Measurements from ENCODE around the gene PDLIM3. TPM values are rescaled to one million over a fixed set of nuclear protein-coding genes. Genes with fewer than 3 reads are reported as not detected.

PDLIM3 gene
- total RNA-seq, 1 experiment from 2014 or later: 6.2 TPM

GRCh38 chr4:185488650-185489049 lies 46.7 kb downstream of the PDLIM3 start:
- Mint-ChIP-seq H3K4me3 (no peak overlapping the region), H3K9me3 (peaks cover 21% of the 10 kb centered on the region), H3K27ac (no peak overlapping the region), H3K27me3 (ENCODE audit: low read depth) (peaks cover 31% of the 10 kb centered on the region), H3K4me1 (no peaks in the 10 kb centered on the region), H3K36me3 (peaks cover 13% of the 10 kb centered on the region)
- ChIA-PET CTCF (no interaction called here), POLR2A (no interaction called here)
- no peak for TF ChIP-seq ZNF396 (CRISPR knock-in tag; IDR thresholded peaks at IDR 0.05; ENCODE audit: borderline replicate concordance)
- no peak for TF ChIP-seq GTF2I (CRISPR knock-in tag; conservative IDR thresholded peaks at IDR 0.05)
- no peak for TF ChIP-seq TEAD4 (CRISPR knock-in tag; IDR thresholded peaks at IDR 0.05)
- no peak for TF ChIP-seq SP1 (CRISPR knock-in tag; conservative IDR thresholded peaks at IDR 0.05)
- TF ChIP-seq ZNF416 (CRISPR knock-in tag; IDR thresholded peaks at IDR 0.05): no peak
- no peak for TF ChIP-seq SOX15 (CRISPR knock-in tag; IDR thresholded peaks at IDR 0.05)
- no peak for TF ChIP-seq ZNF121 (CRISPR knock-in tag; IDR thresholded peaks at IDR 0.05)
- TF ChIP-seq AR (CRISPR knock-in tag; IDR thresholded peaks at IDR 0.05): no peak
- TF ChIP-seq RORB (CRISPR knock-in tag; IDR thresholded peaks at IDR 0.05): no peak
- no peak for TF ChIP-seq NR3C1 (CRISPR knock-in tag; conservative IDR thresholded peaks at IDR 0.05; ENCODE audit: low read depth)
- no peak for TF ChIP-seq CBFB (CRISPR knock-in tag; IDR thresholded peaks at IDR 0.05; ENCODE audit: low read depth)
- no peak for TF ChIP-seq ZBTB43 (CRISPR knock-in tag; IDR thresholded peaks at IDR 0.05)
- no peak for TF ChIP-seq ETV6 (CRISPR knock-in tag; IDR thresholded peaks at IDR 0.05)
- TF ChIP-seq ZNF317 (CRISPR knock-in tag; IDR thresholded peaks at IDR 0.05; ENCODE audit: borderline replicate concordance, low read depth): no peak
- TF ChIP-seq GABPB1 (CRISPR knock-in tag; IDR thresholded peaks at IDR 0.05): no peak
- TF ChIP-seq ATF3 (CRISPR knock-in tag; conservative IDR thresholded peaks at IDR 0.05): no peak
- DNase-seq (ENCODE audit: low spot score) (no peak), ATAC-seq (no peak)

- no peak overlapping the region for H3K27ac Mint-ChIP-seq
- DNase-seq (ENCODE audit: low spot score) (no peak), ATAC-seq (no peak)
- H3K36me3 Mint-ChIP-seq: no peaks in the 10 kb centered on the region
- H3K4me3 Mint-ChIP-seq: no peak overlapping the region
- TF ChIP-seq TEAD4 (CRISPR knock-in tag; IDR thresholded peaks at IDR 0.05) (no peak), CREM (CRISPR knock-in tag; IDR thresholded peaks at IDR 0.05) (no peak), SMAD4 (CRISPR knock-in tag; IDR thresholded peaks at IDR 0.05) (no peak), ZNF532 (CRISPR knock-in tag; IDR thresholded peaks at IDR 0.05; ENCODE audit: borderline replicate concordance) (no peak), MXD4 (CRISPR knock-in tag; IDR thresholded peaks at IDR 0.05; ENCODE audit: borderline replicate concordance) (no peak)
- CTCF ChIA-PET: interaction anchor here (1.2 to 3.8 kb wide), 3 partner anchors 116 to 557 kb away, joined by 3 to 10 read pairs (median 6); no protein-coding TSS in a partner anchor
- POLR2A ChIA-PET: no interaction called here
- H3K27me3 Mint-ChIP-seq (ENCODE audit: low read depth): peaks cover 98% of the 10 kb centered on the region
- no peaks in the 10 kb centered on the region for H3K9me3 Mint-ChIP-seq
- peaks cover 6% of the 10 kb centered on the region for H3K4me1 Mint-ChIP-seq
These were observed 53.9 kb downstream of the PDLIM3 start for GRCh38 chr4:185481401-185481800.

Measured in WTC11 (cell line).